H1 (cell line): ENCODE data around the gene MAOB. TPM values are rescaled to one million over a fixed set of nuclear protein-coding genes. Genes with fewer than 3 reads are reported as not detected.

Source experiments
- CTBP2 ChIP-seq: IDR thresholded peaks from 2 replicates; pipeline ENCODE4 v1.7.0; 2011; ENCODE audit warnings: borderline replicate concordance, mild to moderate bottlenecking, moderate library complexity, mixed read lengths, low read length; ENCODE audit not compliant: insufficient read depth, insufficient read length
- HDAC2 ChIP-seq, 2 experiments: fragments of 300-600 bp in 1 of 2; sonication (generic) in 1 of 2; IDR thresholded peaks; 2 replicates each; pipeline ENCODE4 v1.6.1; 2011 to 2012; ENCODE audit warnings: low read depth in 2 of 2, low read length in 2 of 2, mild to moderate bottlenecking in 2 of 2, moderate library complexity in 2 of 2, borderline replicate concordance in 1 of 2, inconsistent platforms in 1 of 2
- RXRA ChIP-seq: IDR thresholded peaks from 2 replicates; pipeline ENCODE4 v1.6.1; 2011; ENCODE audit warnings: low read depth, mild to moderate bottlenecking, low read length, moderate library complexity; ENCODE audit not compliant: insufficient read depth
- SAP30 ChIP-seq: fragments of 300-600 bp; sonication (generic); IDR thresholded peaks from 2 replicates; pipeline ENCODE4 v1.7.1; 2012; ENCODE audit warnings: low read length, moderate library complexity, mild to moderate bottlenecking, inconsistent platforms; ENCODE audit not compliant: insufficient read depth, insufficient replicate concordance
- polyA plus RNA-seq, 7 experiments: library from polyadenylated mRNA; depleted of rRNA in 3 of 7; stranded (reverse) in 5 of 7; unstranded in 2 of 7; fragments of >200 nt in 5 of 7; fragments of 200-250 nt in 2 of 7; gene quantifications; 1 replicate in 5 of 7; 2 replicates in 1 of 7; 4 replicates in 1 of 7; pipeline versions ENCODE4 v1.2.1 to v1.2.3, GENCODE V29; 2011 to 2013; ENCODE audit warnings: missing spikeins in 2 of 7, mixed read lengths in 2 of 7
- total RNA-seq: library from RNA; stranded (reverse); fragmentation: NEBNext Ultra II Directional; extraction: Animal tissue kit (Norgen Biotek cat#: 25700); gene quantifications from 2 replicates; pipeline ENCODE4 v1.2.1, GENCODE V29; 2021
- TF ChIP-seq, protein P1 (sequence below): fragments of 300-600 bp; sonication (generic); IDR thresholded peaks from 2 replicates; pipeline ENCODE4 v1.7.1; 2012; ENCODE audit warnings: low read length, moderate library complexity, mild to moderate bottlenecking, inconsistent platforms; ENCODE audit not compliant: insufficient replicate concordance
- TF ChIP-seq, protein P2 (sequence below): IDR thresholded peaks from 2 replicates; pipeline ENCODE4 v1.6.1; 2012; ENCODE audit warnings: inconsistent platforms

Gene MAOB
- total and polyA plus RNA-seq, 2 of the 8 experiments (the other 6 are each of a cell fraction or from before 2014, with no cell fraction given) = 0.73 to 1.1 TPM

DNA sequence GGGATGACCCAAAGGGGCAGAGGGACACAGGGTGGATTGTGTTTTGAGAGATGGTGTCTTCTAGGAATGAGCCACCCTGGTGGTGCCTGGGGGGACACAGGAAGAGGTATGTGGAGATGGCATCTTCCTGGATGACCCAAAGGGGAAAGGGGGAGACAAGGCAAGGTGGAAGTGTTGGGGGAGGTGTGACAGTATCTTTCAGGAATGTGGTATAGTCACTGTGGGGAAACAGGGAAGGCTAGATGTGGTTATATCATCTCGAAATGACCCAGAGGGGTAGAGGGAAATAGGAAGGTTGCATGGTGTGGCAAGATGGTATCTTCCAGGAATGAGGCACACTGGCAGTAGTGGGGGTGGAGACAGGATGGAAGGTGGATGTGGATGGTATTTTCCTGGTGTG, 163.3 kb downstream of the MAOB start (continued):
- TF ChIP-seq, protein P1, sequence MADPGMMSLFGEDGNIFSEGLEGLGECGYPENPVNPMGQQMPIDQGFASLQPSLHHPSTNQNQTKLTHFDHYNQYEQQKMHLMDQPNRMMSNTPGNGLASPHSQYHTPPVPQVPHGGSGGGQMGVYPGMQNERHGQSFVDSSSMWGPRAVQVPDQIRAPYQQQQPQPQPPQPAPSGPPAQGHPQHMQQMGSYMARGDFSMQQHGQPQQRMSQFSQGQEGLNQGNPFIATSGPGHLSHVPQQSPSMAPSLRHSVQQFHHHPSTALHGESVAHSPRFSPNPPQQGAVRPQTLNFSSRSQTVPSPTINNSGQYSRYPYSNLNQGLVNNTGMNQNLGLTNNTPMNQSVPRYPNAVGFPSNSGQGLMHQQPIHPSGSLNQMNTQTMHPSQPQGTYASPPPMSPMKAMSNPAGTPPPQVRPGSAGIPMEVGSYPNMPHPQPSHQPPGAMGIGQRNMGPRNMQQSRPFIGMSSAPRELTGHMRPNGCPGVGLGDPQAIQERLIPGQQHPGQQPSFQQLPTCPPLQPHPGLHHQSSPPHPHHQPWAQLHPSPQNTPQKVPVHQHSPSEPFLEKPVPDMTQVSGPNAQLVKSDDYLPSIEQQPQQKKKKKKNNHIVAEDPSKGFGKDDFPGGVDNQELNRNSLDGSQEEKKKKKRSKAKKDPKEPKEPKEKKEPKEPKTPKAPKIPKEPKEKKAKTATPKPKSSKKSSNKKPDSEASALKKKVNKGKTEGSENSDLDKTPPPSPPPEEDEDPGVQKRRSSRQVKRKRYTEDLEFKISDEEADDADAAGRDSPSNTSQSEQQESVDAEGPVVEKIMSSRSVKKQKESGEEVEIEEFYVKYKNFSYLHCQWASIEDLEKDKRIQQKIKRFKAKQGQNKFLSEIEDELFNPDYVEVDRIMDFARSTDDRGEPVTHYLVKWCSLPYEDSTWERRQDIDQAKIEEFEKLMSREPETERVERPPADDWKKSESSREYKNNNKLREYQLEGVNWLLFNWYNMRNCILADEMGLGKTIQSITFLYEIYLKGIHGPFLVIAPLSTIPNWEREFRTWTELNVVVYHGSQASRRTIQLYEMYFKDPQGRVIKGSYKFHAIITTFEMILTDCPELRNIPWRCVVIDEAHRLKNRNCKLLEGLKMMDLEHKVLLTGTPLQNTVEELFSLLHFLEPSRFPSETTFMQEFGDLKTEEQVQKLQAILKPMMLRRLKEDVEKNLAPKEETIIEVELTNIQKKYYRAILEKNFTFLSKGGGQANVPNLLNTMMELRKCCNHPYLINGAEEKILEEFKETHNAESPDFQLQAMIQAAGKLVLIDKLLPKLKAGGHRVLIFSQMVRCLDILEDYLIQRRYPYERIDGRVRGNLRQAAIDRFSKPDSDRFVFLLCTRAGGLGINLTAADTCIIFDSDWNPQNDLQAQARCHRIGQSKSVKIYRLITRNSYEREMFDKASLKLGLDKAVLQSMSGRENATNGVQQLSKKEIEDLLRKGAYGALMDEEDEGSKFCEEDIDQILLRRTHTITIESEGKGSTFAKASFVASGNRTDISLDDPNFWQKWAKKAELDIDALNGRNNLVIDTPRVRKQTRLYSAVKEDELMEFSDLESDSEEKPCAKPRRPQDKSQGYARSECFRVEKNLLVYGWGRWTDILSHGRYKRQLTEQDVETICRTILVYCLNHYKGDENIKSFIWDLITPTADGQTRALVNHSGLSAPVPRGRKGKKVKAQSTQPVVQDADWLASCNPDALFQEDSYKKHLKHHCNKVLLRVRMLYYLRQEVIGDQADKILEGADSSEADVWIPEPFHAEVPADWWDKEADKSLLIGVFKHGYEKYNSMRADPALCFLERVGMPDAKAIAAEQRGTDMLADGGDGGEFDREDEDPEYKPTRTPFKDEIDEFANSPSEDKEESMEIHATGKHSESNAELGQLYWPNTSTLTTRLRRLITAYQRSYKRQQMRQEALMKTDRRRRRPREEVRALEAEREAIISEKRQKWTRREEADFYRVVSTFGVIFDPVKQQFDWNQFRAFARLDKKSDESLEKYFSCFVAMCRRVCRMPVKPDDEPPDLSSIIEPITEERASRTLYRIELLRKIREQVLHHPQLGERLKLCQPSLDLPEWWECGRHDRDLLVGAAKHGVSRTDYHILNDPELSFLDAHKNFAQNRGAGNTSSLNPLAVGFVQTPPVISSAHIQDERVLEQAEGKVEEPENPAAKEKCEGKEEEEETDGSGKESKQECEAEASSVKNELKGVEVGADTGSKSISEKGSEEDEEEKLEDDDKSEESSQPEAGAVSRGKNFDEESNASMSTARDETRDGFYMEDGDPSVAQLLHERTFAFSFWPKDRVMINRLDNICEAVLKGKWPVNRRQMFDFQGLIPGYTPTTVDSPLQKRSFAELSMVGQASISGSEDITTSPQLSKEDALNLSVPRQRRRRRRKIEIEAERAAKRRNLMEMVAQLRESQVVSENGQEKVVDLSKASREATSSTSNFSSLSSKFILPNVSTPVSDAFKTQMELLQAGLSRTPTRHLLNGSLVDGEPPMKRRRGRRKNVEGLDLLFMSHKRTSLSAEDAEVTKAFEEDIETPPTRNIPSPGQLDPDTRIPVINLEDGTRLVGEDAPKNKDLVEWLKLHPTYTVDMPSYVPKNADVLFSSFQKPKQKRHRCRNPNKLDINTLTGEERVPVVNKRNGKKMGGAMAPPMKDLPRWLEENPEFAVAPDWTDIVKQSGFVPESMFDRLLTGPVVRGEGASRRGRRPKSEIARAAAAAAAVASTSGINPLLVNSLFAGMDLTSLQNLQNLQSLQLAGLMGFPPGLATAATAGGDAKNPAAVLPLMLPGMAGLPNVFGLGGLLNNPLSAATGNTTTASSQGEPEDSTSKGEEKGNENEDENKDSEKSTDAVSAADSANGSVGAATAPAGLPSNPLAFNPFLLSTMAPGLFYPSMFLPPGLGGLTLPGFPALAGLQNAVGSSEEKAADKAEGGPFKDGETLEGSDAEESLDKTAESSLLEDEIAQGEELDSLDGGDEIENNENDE = no peak
- TF ChIP-seq, protein P2, sequence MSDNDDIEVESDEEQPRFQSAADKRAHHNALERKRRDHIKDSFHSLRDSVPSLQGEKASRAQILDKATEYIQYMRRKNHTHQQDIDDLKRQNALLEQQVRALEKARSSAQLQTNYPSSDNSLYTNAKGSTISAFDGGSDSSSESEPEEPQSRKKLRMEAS = no peak
- TF ChIP-seq CTBP2 (no peak), HDAC2 (IDR thresholded peaks at IDR 0.05; ENCODE audit: borderline replicate concordance in 1 of 2, low read depth in 2 of 2, low read length in 2 of 2) (no peak), SAP30 (no peak), RXRA (no peak)
- TF ChIP-seq, all 59 proteins: peak for 0
